Measurements from ENCODE around the gene LSM4.
"Not testable (repeated sequence)": the region's sequence is repeated elsewhere in the genome, so short reads cannot be mapped to it uniquely, and the experiment has no call there.

LSM4 gene

DNA sequence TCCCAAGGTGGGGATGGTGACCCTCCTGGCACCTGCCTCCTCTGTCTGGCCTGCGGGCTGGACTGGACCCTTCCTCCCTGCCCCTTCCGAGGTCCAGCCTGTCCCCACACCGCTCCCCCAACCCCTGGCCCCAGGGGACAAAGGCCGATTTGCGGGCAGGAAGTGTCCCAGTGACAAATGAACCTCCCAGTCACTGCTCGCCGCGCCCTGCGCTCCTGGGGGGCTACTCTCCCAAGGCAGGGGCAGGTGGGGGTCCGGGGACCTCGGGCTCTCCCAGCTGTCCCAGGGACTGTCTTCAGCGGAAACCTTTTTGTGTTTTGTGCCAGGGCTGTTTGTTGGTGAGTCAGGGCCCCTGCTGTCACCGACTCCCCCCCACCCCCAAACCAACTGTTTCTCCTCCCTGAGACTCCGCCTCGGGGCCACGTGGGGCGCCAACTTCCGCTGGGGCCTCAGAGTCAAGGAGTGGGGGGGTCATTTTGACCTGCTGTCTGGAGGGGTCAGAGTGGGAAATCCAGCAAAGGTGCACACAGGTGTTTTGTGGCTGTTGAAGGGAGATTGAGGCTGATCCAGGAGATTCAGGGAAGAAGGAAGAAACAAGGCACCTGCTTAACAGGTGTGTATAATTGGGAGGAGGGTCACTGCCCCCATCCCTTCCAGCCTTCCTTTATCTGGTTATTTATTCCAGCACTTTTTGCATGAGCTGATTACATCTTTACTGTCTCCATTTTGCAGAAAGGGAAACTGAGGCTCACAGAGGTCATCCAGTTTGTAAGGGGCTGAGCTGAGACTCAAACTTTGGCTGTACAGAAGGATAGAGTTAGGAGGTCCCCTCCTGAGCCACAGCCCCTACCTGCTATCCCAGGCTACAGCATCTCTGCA lies 18.4 kb upstream of the LSM4 start:
- DNase-seq (ENCODE audit: low read depth in 2 of 2), result peak; percentile 51 to 62

DNA sequence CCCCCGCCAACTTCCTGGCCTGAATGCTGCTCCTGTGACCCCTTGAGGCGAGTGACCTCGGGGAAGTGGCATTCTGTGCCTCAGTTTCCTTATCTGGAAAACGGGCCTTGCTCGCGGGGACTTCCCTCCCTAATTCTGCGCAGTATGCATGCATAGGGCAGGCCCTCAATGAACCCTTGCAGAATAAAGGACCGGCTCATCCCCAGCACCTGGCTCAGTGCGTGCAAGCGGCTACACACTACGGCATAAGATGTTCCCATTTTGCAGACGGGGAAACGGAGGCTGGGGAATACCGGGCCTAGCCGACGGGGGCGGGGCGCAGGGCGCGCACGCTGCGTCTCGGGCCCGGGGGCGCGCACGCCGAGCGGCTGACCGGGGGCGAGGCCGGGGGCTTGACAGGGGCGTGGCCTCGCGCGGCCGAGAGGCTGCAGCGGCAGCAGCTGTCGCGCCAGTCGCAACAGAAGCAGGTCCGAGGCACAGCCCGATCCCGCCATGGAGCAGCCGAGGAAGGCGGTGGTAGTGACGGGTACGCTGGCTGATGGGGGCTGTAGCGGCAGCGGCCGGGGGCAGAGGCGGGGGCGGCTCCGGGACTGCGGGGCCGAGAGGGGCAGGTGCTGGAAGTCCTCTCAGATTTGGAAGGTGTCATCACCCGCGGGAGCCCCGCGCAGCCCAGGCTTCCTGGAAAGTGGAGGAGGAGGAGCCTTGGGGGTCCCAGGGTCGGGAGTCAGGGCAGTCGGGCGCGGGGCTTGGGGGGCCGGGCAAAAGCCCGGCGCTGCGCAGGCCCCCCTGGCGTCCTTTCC lies 17.5 kb upstream of the LSM4 start, which contains the start of gene PGPEP1:
PGPEP1 (plus strand) TSS at position 409 of the 800 bp plus-strand sequence; CDS start at position 493, 84 bp downstream.
- DNase-seq (ENCODE audit: low read depth in 2 of 2), result peak; percentile 51 to 60

DNA sequence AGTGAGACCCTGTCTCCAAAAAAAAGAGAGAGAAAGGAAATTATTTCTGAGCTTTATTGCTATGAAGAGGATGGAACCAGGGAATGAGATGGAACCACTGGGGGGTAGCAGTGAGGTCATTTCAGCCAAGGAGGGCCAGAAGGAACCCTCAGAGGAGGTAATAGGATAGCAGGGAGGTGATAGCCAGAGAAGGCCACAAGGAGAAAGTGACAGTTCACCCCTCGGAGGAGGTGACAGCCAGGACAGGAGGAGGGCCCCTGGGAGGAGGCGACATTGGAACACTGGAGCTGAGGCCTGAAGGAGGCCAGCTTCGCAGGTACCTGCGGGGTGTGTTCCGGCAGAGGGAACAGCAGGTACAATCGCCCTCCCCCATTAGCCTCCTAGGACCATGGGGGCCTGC lies 16.8 kb upstream of the LSM4 start:
- DNase-seq (ENCODE audit: low read depth in 2 of 2), result no peak

DNA sequence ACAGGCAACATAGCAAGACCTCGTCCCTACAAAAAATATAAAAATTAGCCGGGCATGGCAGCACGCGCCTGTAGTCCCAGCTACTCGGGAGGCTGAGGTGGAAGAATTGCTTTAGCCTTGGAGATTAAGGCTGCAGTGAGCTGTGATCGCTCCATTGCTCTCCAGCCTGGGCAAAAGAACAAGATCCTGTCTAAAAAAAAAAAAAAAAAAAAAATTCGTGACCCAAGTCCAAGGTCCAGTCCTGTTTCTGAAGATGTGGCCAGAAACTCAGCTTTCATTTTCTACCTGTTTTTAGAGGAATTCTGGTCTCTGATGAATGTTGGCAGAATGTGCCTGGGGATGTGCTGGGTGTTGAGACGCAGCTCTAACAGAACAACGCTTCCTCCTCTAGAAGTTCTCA lies 15.7 kb upstream of the LSM4 start:
- DNase-seq (ENCODE audit: low read depth in 2 of 2), result no peak

DNA sequence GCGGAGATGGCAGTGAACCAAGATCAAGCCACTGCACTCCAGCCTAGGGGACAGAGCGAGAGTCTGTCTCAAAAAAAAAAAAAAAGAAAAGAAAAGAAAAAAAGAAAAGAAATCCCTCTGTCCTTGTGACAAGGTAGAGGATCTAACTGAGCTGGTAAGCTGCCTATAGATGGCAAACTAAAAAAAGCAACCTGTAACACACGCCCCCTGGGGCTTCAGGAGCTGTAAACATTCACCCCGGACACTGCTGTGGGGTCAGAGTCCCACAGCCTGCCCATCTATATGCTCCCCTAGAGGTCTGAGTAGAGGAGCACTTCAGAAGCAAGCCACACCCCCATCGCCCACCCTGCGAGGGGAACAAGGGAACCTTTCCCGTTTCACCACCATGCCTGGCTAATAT lies 13.2 kb upstream of the LSM4 start:
- DNase-seq (ENCODE audit: low read depth in 2 of 2), result no peak

DNA sequence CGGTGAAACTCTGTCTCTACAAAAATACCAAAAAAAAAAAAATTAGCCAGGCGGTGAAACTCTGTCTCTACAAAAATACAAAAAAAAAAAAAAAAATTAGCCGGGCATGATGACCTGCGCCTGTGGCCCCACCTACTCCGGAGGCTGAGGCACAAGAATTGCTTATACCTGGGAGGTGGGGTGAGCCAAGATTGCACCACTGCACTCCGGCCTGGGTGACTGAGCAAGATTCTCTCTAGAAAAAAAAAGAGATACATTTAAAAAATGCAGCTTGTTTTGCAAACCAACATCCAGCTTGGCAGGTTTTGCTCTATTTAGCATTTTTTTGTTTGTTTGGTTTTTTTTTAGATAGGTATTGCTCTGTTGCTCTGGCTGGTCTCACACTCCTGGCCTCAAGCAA lies 10.8 kb upstream of the LSM4 start:
- DNase-seq (ENCODE audit: low read depth in 2 of 2), result no peak

DNA sequence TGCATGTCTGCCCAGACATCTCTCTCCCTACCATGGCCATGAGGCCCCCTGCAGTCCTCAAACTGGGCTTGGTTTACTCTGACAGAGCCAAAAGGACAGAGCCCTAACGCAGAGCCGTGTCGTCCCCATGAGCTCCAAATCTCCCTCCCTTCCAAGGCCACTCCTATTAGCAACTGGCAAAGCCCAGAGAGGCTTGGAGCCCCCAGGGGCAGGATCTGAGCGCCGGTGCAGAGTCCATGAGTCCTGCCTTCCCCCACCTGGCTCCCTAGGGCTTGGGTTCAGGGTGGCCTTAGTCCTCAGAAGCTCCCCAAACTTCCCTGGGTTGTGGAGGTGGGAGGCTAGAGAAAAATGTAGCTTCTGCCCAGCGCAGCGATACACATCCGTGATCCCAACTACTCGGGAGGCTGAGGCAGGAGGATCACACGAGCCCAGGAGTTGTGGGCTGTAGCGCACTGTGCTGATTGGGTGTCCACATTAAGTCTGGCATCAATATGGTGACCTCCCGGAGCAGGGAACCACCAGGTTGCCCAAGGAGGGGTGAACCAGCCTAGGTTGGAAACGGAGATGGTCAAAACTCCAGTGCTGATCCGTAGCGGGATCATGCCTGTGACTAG lies 10.1 kb upstream of the LSM4 start:
- DNase-seq (ENCODE audit: low read depth in 2 of 2), result no peak

DNA sequence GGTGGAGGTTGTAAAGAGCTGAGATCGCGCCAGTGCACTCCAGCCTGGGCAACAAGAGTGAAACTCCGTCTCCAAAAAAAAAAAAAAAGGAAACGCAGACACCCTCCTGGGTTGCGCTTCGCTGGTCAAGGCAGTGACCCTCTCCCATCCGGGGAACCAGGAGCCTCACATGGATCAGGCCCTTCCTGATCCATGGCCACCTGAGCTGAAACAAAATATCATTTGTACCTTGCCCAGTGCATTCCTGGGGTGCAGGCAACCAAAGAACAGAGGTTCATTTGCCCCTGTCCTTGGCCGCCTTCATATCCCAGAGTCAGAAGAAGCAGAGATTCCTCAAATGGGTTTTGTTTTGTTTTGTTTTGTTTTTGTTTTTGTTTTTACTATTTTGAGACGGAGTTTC lies 8.0 kb upstream of the LSM4 start:
- no peak for DNase-seq (ENCODE audit: low read depth in 2 of 2)

DNA sequence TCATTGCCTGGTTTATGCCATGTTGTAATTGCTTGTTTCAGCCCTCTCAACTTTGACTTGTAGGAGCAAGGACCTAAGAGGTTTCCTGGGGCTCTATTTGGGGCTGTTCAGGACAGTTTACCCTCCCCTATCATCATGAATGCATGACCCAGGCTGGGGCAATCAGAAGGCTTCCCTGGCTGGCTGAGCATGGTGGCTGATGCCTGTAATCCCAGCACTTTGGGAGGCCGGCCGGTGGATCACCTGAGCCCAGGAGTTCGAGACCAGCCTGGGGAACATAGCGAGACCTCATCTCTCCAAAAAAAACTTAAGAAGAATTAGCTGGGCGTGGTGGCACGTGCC lies 6.1 kb upstream of the LSM4 start:
- DNase-seq (ENCODE audit: low read depth in 2 of 2), result no peak

DNA sequence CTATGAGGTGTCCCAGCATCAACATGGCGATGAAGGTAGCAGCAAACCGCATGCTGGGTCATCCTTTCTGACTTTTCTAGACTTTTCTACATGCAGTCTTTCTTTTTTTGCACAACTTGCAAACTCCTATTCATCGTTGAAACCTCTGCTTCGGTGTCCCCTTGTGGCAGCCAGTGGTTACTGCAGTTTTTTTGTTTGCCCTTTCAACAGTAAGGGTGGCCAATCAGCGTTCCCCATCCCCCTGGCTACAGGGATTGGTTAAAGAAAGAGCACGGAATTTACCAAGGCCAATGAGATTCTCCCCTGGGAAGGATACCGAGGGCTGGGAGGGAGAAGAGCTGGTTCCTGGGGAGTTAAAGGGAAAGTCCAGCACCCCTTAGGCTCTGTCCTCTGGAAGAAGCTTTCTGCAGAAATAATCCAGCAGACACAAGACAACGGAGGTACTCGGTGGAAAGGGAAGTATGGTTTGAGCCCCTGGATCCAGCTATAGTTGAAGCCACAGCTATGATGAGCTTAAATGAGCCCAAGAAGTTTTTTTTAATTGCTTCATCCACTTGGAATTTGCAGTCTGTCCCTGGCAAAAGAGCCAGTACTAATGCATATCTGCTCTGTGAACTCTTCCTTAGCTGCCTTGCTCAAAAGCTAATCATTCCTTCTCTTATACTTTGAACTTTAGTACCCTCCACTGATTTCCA lies 5.6 kb upstream of the LSM4 start:
- peak; percentile 72 to 86 for DNase-seq (ENCODE audit: low read depth in 2 of 2)

DNA sequence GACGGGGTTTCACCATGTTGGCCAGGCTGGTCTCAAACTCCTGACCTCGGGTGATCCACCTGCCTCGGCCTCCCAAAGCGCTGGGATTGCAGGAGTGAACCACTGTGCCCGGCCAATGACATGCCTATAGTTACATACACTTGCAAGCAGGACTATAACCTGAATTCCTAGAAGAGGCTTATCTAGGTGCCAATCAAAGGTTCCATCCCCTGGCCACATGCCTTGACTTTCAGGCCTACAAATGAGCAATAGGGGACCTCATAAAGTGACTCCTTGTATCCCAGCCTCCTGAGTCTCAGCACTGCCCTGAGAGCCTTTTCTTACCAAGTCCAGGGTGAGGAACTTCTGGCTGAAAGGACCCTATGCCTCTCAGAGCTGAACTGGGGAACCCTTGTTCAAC lies 3.9 kb upstream of the LSM4 start:
- no peak for DNase-seq (ENCODE audit: low read depth in 2 of 2)

DNA sequence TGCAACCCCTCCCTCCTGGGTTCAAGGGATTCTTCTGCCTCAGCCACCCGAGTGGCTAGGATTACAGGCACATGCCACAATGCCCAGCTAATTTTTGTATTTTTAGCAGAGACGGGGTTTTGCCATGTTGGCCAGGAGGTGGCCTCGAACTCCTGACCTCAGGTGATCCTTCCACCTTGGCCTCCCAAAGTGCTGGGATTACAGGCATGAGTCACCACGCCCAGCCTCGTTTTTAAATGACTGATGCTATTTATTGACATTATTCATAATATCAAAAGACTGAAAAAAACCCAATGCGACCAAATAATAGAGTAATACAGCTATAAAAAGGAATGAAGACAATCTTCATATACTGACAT lies 1.5 kb upstream of the LSM4 start:
- DNase-seq (ENCODE audit: low read depth in 2 of 2), result not testable (repeated sequence)

DNA sequence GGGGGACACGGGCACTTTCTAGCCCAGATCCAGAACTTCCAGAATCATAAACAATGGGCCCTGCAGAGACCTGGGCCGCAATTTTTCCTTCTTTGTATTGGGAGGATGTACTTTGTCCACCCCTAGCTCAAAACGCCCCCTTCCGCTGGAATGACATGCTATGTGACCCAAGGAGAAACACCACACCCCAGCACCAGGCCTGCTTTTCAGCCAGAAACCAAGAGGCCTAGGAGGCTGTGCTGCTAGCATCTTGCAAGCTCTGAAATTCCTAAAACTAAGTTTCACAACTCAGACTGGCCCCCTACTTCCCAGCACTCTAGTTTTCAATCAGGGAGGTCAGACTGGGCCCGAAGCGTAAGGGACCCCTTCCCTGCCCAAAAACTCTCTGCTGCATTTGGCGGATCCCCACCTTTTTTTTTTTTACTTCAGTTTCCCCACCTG lies 538 bp downstream of the LSM4 start:
- peak in 1 of 2 donors; percentile 44 for DNase-seq (ENCODE audit: low read depth in 2 of 2)

DNA sequence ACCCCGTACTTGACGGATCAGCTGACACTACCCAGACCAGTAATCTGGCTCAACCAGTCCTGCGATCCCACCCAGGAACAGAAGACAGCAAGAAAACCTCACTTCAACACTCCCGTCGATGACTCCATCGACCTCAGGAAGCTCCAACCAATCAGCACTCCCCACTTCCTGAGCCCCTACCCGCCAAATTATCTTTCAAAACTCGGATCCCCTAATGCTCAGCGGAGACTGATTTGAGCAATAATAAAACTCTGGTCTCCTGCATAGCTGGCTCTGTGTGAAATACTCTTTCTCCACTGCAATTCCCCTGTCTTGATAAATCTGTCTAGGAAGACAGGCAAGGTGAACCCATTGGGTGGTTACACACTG lies 1.2 kb downstream of the LSM4 start:
- no peak for DNase-seq (ENCODE audit: low read depth in 2 of 2)

DNA sequence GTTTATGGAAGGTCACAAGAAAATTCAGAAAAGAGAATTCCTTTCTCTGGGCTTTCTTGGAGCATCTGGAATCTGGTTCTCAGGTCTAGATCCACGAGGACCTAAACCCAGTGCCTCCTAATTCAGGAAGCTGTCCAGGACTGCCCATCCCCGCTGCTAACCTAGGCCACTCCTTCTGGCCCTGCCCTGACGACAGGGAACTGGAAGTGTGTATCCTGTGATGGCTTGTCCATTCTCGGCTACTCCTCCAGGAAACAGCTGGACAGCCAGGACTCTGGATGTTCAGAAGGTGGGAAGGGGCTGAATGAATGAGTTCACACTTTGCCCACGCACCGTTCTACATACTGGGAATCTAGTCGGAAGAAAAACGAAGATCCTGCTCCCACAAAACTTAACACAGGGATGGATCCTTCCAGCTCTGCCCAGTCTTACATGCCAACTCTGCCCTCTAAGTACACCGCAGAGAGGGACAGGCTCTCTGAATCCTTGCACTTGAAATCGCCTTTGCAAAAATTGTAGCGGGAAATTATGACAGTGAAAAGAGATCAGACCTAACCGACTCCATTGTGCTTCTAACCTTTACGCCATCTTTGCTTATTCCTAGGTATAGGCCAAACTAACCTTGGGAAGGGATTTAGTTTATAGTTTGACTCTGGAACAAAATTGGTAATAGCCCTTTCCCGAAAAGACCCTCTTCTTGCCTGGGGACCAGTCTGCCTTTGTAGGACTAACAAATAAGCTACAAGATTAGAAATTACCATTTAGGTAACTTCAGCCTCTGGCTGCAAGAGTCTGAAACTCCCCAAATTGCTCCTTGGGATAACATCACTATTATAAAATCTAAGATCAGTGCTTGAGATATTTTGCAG lies 1.8 kb downstream of the LSM4 start:
- no peak for DNase-seq (ENCODE audit: low read depth in 2 of 2)

DNA sequence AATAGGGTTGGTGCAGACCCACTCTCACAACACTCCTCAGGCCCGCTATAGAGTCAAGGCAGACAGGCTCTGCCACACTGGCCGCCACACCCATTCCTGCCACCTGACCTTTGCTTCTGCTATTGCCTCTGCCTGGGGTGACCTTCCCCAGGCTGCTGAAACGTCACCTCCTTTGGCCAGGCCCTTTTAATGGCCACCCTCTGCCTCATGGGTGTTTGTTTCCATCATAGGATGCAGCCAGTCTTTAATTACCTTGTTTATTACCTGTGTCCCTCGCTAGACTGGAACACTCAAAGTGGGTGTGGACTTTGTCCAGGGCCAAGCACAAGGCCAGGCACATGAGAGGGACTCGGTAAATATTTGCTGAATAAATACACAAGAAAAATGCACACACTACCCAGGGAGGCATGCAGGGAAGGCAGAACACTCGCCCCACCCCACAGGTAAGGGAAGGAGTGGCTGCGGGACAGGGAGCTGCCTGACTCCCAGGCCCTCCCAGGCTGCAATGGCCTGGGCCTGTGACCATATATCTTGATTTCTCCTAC lies 3.2 kb downstream of the LSM4 start:
- no peak for DNase-seq (ENCODE audit: low read depth in 2 of 2)

DNA sequence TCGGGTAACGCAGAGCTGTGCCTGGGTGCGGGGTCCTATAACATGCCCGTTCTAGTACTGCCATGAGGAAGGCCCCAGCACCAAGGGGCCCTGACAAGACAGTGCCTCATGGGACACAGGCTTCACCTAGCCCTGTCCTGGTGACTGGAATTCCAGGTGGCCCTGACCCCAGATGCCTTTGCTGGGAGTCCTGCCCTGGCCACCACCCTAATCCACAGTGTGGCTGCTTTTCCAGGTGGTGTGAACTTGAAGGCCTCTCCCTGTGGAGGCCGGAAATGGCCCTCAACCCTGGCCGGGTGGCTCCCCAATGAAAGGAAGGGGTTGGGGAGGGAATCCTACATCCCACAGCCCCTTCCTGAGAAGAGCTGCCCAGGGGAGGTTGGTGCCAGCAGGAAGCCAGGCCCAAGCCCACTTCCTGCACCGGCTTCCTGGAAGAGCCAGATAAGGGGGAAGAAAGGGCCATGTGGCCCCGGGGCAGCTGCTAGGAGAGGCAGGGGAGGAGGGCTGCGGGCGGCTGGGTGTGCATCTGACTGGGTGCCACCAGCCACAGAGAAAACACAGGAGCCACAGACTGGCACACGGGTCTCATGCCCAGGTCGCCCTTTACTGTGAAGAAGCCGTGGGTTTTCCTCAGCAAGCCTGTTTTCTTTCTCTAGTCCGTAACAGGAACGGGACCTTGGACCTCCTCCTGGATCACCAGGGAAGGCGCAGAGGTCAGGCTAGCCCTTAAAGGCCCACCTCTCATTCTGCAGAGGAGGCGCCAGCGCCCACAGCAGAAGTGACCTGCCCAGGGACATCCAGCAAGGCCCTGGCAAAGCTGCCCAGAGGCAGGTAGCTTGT lies 4.7 kb downstream of the LSM4 start:
- peak in 1 of 2 donors; percentile 28 for DNase-seq (ENCODE audit: low read depth in 2 of 2)

DNA sequence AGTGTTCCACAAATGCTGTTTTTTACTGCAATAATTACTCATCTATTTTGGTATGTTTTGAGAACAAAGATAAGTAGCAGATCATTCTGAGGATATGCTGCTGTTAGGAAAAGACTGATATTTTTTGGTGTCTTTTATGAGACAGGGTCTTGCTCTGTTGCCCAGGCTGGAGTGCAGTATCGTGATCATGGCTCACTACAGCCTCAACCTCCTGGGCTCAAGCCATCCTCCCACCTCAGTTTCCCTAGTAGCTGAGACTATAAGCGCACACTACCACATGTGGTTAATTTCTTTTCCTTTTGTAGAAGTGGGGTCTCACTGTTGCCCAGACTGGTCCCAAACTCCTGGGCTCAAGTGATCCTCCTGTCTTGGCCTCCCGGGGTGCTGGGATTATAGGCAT lies 9.5 kb downstream of the LSM4 start:
- DNase-seq (ENCODE audit: low read depth in 2 of 2), result no peak

DNA sequence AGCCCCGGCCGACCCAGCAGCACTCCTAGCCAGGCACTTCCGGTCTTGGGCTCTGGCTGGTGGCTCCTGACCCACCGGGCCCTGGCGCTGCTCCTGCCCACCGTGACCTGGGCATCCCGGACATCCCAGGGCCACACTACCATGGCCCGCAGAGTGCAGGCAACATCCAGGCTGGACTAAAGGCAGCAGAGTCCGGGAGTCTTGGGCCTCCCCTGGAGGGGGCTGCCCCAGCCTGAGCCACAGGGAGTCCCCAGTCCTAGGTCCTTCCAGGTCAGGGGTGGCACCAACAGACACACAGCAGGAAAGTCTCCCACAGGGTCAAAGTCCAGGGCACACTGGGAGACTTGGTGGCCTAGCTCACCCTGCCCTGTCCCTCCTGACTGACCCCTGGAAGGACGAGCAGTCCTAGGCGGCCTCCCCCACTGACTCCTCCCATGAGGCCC lies 10.8 kb downstream of the LSM4 start:
- DNase-seq (ENCODE audit: low read depth in 2 of 2), result no peak
